NK-92 (cell line): ENCODE data around the gene CSHL1.

Source experiments
- DNase-seq: peaks from one replicate; lab custom pipeline; 2025; ENCODE audit not compliant: unreplicated experiment; lab: John Stamatoyannopoulos, UW

The CSHL1 gene

GRCh38 chr17:63911041-63911635 lies at the start of gene CSHL1:
TSS of gene CSHL1 (minus strand) at chr17:63911258. CDS start at chr17:63911196, 62 bp downstream.
- DNase-seq = no peak

- DNase-seq = no peak
These were observed 49.4 kb upstream of the CSHL1 start for GRCh38 chr17:63960430-63960829.

GRCh38 chr17:63960006-63960405 lies 48.9 kb upstream of the CSHL1 start:
- no peak for DNase-seq

DNA sequence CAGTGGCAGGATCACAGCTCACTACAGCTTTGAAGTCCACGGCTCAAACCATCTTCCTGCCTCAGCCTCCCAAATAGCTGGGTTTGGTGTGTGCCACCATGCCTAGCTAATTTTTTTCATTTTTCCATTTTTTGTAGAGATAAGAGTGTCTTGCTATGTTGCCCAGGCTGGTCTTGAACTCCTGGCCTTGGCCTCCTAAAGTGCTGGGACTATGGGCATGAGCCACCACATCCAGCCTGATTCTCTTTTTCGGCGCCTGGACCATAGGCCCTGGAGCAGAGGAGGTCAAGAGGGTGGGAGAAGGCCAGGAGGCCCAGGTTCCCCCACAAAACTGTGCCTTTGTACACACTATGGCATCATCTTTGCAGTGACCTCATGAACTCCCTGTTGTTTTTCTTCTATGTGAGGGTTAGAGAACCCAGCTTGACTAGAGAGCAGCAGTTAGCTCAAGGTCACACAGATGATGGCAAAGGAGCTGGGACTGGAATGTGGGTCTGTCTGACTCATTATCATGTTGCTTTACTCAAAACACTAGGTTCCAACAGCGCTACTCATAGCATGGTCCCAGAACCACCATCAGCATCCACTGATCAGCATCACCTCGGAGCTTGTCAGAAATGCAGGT lies 45.4 kb upstream of the CSHL1 start:
- DNase-seq = no peak

GRCh38 chr17:63955791-63956190 lies 44.7 kb upstream of the CSHL1 start:
- DNase-seq = no peak

- DNase-seq = no peak
These were observed 44.2 kb upstream of the CSHL1 start for GRCh38 chr17:63955232-63955631.

- no peak for DNase-seq
These were observed 43.5 kb upstream of the CSHL1 start for GRCh38 chr17:63954402-63955063.

- DNase-seq = no peak
These were observed 40.2 kb upstream of the CSHL1 start for GRCh38 chr17:63950940-63951907.

- DNase-seq = no peak
These were observed 38.7 kb upstream of the CSHL1 start for GRCh38 chr17:63949576-63950250.

DNA sequence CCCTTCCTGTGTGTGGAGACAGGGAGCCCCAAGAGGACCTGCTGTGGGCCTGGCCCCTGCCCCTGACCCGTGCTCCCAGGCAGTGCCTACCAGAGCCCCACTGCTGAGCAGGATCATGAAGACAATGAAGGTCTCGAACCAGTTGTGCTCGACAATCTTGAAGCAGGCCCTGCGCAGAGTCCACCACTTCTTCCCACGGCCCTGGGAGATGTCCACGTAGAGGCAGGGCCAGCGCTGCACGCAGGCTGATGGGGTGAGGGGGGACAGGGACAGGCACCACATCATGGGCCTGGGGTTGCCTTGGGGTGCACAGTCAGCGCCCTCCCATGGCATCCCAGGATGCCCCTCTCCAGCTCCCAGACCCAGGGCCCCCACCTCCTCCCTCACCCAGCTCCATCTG lies 37.5 kb upstream of the CSHL1 start:
- no peak for DNase-seq

DNA sequence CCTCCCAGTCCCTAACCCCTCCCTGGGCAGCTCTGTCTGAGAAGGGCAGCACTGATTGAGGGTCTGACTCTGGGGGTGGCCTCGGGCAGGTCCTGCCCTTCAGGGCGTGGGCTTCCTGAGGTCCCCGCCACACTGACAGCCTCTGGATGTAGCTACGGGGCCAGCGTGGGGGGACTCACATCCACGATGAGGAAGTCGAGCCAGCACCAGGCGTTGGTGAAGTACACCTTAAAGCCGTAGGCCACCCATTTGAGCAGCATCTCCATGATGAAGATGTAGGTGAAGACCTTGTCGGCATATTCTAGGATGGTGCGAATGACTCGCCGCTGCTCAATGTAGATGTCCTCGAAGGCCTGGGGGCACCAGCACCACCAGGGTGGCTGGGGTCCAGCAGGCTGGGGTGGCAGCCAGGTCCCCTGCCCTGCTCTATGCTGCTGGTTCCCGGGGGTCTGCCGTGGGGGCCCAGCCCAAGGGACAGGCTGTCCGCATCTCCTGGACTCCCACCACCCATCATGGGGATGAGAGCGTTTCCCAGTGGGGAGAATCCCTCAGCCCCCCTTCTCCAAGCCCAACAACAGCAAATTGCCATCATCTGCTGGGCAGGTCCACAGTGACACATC lies 36.8 kb upstream of the CSHL1 start:
- no peak for DNase-seq

DNA sequence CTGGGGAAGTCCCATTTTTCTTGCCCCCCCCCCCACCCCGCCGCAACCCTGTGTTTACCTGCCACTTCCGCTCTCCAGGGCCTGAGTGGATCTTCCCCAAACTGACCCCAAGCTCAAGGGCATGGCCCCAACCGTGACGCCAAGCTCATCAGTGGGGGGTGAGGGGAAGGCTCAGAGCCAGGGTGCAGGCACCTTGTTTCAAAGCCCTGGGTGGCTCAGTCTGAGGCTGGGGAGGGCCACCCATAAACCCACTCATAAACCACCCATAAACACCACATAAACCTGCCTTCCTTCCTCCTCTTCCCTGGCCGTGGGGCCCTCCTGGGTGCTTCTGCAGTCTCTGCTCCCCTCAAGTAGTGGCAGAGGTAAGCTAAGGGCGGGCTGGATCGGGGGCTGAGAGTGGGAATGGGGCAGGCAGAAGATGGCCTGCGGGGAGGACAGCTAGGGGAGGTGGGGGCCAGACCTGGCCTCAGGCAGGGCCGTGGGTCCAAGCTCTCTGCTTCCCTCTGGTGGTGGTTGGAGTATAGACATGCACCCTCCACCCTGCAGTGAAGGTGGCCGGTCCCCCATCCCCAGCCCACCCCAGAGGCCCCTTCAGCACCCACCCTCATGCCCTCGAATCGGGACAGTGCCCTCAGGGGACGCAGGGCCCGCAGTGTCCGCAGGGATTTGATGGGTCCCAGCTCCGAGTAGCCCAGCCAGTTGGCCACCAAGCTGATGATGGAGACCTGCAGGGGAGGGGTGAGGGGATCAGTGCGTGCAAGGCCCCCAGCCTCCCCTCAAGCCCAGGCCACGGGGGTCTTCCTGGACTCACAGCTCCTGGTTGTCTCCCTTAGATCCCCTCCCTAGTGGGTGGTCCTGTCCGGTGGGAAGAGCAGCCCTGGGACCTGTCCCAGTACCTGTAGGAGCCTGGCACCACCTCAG lies 35.6 kb upstream of the CSHL1 start:
- no peak for DNase-seq

DNA sequence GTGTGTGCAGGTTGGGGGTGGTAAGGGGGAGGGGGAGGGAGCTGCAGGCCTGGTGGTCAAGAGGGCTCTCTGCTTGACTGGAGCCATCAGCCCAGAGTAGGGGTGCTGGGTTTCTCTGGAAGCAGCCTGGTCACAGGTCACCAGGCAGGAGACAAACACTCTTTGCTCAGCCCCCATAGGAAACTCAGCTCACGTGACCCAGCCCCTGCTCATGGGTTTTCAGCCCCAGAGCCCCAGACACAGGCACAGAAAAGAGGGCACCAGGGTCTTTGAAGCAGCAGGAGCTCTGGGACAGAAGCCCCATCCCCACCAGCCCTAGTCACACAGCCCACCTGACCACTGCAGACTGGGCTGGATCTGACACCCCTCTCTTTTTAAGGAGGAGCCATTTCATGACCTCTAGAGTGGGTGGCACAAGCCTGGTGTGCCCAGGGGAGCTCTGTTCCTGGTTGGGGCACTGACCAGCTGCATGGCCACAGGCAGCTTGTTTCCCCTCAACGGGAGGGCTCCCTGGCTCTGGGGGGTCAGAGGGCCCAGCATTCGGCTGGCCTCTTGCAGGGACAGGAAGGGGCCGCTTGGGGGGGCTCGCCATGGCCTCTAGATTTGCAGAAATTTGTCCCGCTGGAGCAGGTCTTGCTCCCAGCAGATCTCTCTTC lies 34.9 kb upstream of the CSHL1 start:
- DNase-seq = no peak

- DNase-seq = no peak
These were observed 33.9 kb upstream of the CSHL1 start for GRCh38 chr17:63944736-63945499.

GRCh38 chr17:63943745-63944144 lies 32.7 kb upstream of the CSHL1 start:
- DNase-seq = no peak

DNA sequence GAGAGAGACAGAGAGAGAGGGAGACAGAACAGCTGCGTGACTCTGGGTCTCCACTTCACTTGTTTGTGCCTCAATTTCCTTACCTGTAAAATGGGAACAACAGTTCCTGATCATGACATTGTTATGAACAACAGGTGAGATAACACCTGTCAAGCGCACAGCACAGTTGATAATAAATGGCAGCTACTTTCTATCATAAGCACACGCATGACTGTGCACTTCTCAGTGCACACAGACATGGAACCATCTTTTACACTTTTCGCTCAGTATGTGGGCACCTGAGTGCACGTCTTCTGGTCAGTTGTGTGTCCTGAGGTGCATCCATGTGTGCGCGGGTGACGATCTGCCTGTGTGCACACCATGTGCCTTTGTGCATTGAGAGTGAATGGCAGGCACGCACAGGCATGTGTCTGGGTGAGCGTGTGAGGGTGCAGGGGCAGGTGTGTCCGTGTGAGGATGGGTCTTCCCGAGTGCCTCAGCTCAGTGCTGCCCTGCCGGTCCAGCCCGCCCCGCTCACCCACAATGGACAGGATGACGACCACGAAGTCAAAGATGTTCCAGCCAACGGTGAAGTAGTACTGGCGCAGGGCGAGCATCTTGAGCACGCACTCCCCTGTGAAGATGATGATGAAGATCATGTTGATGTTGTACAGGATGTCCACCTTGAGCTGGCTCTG lies 31.4 kb upstream of the CSHL1 start:
- no peak for DNase-seq

- no peak for DNase-seq
These were observed 30.7 kb upstream of the CSHL1 start for GRCh38 chr17:63941751-63942150.

GRCh38 chr17:63941162-63941561 lies 30.1 kb upstream of the CSHL1 start:
- DNase-seq = no peak
